ENCODE results near the gene OSBPL8. TPM values are rescaled to one million over a fixed set of nuclear protein-coding genes. Genes with fewer than 3 reads are reported as not detected.

The OSBPL8 gene
- total RNA-seq, 2 donors from 2014 or later, result 23.1 to 41.2 TPM

- 83 to 89% methylated on average over 3 of the region's 3 CpGs for WGBS, 2 donors
These were observed 30.6 kb upstream of the OSBPL8 start for GRCh38 chr12:76590131-76590530.

DNA sequence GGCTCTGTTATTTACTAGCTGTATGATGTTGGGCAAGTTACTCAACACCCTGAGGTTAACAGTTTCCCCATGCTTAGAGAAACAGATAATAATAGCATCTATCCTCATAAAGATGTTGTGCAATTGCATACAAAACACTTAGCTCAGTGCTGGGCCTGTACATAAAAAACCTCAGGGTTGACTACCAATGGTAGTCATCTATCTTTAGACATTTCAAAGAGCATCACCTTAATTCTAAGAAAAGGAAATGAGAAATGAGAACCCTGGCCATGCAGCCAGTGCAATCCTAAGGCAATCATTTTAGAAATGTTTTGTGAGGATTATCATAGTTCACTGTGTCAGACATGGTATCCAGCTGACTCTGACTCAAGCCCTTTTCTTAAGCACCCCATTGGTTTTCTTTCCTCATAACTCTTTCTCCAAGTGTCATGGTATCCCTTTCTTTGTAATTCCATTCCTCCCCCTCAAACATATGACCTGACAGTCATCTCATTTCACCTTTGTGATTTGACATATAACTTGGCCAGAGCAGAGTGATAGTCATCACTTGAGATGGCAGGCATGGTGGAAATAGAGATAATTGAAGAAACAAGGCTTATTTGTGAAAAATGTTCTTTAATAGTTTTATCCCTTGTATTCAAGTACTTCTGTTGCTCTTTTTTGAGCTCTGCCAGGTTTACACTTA lies 29.5 kb upstream of the OSBPL8 start:
- intact Hi-C loops (cut with DNase I), result no loop called here
- Histone ChIP-seq H3K4me1 (no peaks in the 10 kb centered on the region), H3K27ac (no peak overlapping the region), H3K4me3 (no peak overlapping the region), H3K27me3 (no peaks in the 10 kb centered on the region), H3K36me3 (replicated peaks in 1 of 2; ENCODE audit: insufficient read depth in 1 of 2, low read depth in 2 of 2) (no peaks in the 10 kb centered on the region), H3K9me3 (no peaks in the 10 kb centered on the region)
- no peak for TF ChIP-seq POLR2A (IDR thresholded peaks at IDR 0.05)
- TF ChIP-seq CTCF (IDR thresholded peaks at IDR 0.05), result no peak
- peak; percentile 51 for ATAC-seq
- DNase-seq, result peak in 1 of 4 donors; percentile 38

More at GRCh38 chr12:76590131-76590530, 30.6 kb upstream of the OSBPL8 start:
- no peaks in the 10 kb centered on the region for H3K9me3 ChIP-seq
- H3K4me3 ChIP-seq, result no peak overlapping the region
- no peaks in the 10 kb centered on the region for H3K4me1 ChIP-seq
- no peaks in the 10 kb centered on the region for H3K36me3 ChIP-seq (replicated peaks in 1 of 2; ENCODE audit: insufficient read depth in 1 of 2, low read depth in 2 of 2)
- ATAC-seq (no peak), DNase-seq (no peak)
- H3K27ac ChIP-seq, result no peak overlapping the region
- no peaks in the 10 kb centered on the region for H3K27me3 ChIP-seq
- TF ChIP-seq CTCF (IDR thresholded peaks at IDR 0.05) (no peak), POLR2A (IDR thresholded peaks at IDR 0.05) (no peak)
- intact Hi-C loops (cut with DNase I), result no loop called here

- Histone ChIP-seq H3K27me3 (no peaks in the 10 kb centered on the region), H3K4me3 (no peak overlapping the region), H3K27ac (no peak overlapping the region), H3K36me3 (replicated peaks in 1 of 2; ENCODE audit: insufficient read depth in 1 of 2, low read depth in 2 of 2) (no peaks in the 10 kb centered on the region), H3K4me1 (no peaks in the 10 kb centered on the region), H3K9me3 (no peaks in the 10 kb centered on the region)
- peak; percentile 43 for ATAC-seq
- intact Hi-C loops (cut with DNase I), result no loop called here
- DNase-seq, result no peak
- TF ChIP-seq CTCF (IDR thresholded peaks at IDR 0.05) (no peak), POLR2A (IDR thresholded peaks at IDR 0.05) (no peak)
- 76 to 93% methylated on average over 3 of the region's 3 CpGs for WGBS, 2 donors
These were observed 28.0 kb upstream of the OSBPL8 start for GRCh38 chr12:76587428-76588178.

DNA sequence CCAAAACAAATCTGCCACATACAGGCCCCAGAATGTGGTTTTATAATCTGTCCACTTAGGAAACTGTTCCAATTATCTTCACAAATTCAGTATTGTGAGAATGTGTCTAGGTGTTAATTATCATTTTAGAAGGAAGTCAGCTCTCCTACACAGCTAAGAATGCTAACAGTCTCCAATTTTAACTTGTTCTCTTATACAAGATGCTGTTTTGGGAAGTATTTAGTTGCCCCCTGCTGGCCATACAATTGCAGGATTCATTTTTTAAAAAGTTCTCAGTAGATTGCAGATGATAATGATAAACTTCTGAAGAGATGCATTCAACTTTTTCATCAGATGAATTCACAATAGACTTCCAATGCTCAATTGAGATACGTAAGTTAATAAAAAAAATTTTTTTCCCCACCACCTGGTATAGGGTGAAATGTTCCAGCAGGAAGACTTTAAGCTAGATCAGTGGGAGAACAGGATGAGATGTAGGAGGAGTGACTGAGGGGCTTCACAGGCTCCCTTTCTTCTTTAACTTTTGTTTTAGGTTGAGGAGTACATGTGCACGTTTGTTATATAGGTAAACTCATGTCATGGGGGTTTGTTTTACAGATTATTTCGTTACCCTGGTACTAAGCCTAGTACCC lies 27.3 kb upstream of the OSBPL8 start:
- DNase-seq, result peak in 3 of 4 donors; percentile 13 to 50 (median 18)
- Histone ChIP-seq H3K9me3 (no peaks in the 10 kb centered on the region), H3K27me3 (no peaks in the 10 kb centered on the region), H3K4me3 (no peak overlapping the region), H3K36me3 (replicated peaks in 1 of 2; ENCODE audit: insufficient read depth in 1 of 2, low read depth in 2 of 2) (no peaks in the 10 kb centered on the region), H3K27ac (no peak overlapping the region), H3K4me1 (no peaks in the 10 kb centered on the region)
- WGBS, 2 donors, result 58 to 67% methylated on average over 3 of the region's 3 CpGs
- peak; percentile 20 to 64 (median 52) for TF ChIP-seq CTCF (IDR thresholded peaks at IDR 0.05)
- TF ChIP-seq POLR2A (IDR thresholded peaks at IDR 0.05), result no peak
- intact Hi-C loops (cut with DNase I), result no loop called here
- ATAC-seq, result no peak

Data from body of pancreas (tissue), 4 donors.